Measurements from ENCODE around the gene IL3.

The IL3 gene

GRCh38 chr5:132060501-132061161 lies at the start of gene IL3:
IL3 (plus strand) TSS chr5:132060655; CDS start chr5:132060707, 52 bp downstream.
- DNase-seq = no peak

- no peak for DNase-seq
Measured at GRCh38 chr5:132010989-132011621, 49.4 kb upstream of the IL3 start.

- DNase-seq = no peak
Measured at GRCh38 chr5:132011622-132012343, 48.7 kb upstream of the IL3 start, which contains the start of gene ACSL6. ACSL6 (minus strand) TSS chr5:132011658; CDS start chr5:132011553, 105 bp downstream.

GRCh38 chr5:132012371-132013005 lies 48.0 kb upstream of the IL3 start:
- no peak for DNase-seq

- DNase-seq = no peak
Measured at GRCh38 chr5:132013006-132013689, 47.3 kb upstream of the IL3 start.

GRCh38 chr5:132013711-132014110 lies 46.7 kb upstream of the IL3 start:
- no peak for DNase-seq

- DNase-seq = no peak
Measured at GRCh38 chr5:132016721-132017250, 43.7 kb upstream of the IL3 start.

GRCh38 chr5:132017316-132017715 lies 43.1 kb upstream of the IL3 start:
- DNase-seq = peak; percentile 15

- no peak for DNase-seq
Measured at GRCh38 chr5:132017738-132018625, 42.5 kb upstream of the IL3 start.

- no peak for DNase-seq
Measured at GRCh38 chr5:132019337-132019736, 41.1 kb upstream of the IL3 start.

GRCh38 chr5:132019857-132020555 lies 40.4 kb upstream of the IL3 start:
- DNase-seq = no peak

GRCh38 chr5:132020568-132021339 lies 39.7 kb upstream of the IL3 start:
- DNase-seq = no peak

GRCh38 chr5:132021654-132022053 lies 38.8 kb upstream of the IL3 start:
- DNase-seq = no peak

GRCh38 chr5:132022737-132023136 lies 37.7 kb upstream of the IL3 start:
- DNase-seq = no peak

GRCh38 chr5:132023258-132024116 lies 37.0 kb upstream of the IL3 start:
- no peak for DNase-seq

GRCh38 chr5:132024117-132024435 lies 36.4 kb upstream of the IL3 start:
- no peak for DNase-seq

- no peak for DNase-seq
Measured at GRCh38 chr5:132024789-132025402, 35.6 kb upstream of the IL3 start.

GRCh38 chr5:132025403-132025971 lies 35.0 kb upstream of the IL3 start:
- no peak for DNase-seq
